Neuronal stem cell (in vitro differentiated cells): Measurements from ENCODE around the gene MCRIP2.

Experiments used
- DNase-seq: peaks from one replicate; pipeline ENCODE4 v3.0.0-alpha.2; 2013; ENCODE audit warnings: low spot score
- H2AFZ ChIP-seq: one replicate; pipeline ENCODE4 v1.6.1; 2013; ENCODE audit warnings: mild to moderate bottlenecking, low read length, inconsistent platforms
- H2AK5ac ChIP-seq: 2 replicates; pipeline ENCODE4 v1.6.1; 2013; ENCODE audit warnings: low read depth, mild to moderate bottlenecking, inconsistent platforms, low read length, moderate library complexity, mixed read lengths
- H2BK120ac ChIP-seq: 2 replicates; pipeline ENCODE4 v1.6.1; 2013; ENCODE audit warnings: low read depth, mild to moderate bottlenecking, inconsistent platforms, low read length, moderate library complexity, mixed read lengths
- H2BK12ac ChIP-seq: one replicate; pipeline ENCODE4 v1.6.1; 2013; ENCODE audit warnings: low read length, inconsistent platforms
- H2BK15ac ChIP-seq: 2 replicates; pipeline ENCODE4 v1.6.1; 2013; ENCODE audit warnings: mild to moderate bottlenecking, low read length, inconsistent platforms, mixed read lengths
- H2BK5ac ChIP-seq: one replicate; pipeline ENCODE4 v1.6.1; 2013; ENCODE audit warnings: inconsistent platforms, mild to moderate bottlenecking, low read length, moderate library complexity
- H3K14ac ChIP-seq: one replicate; pipeline ENCODE4 v1.6.1; 2013; ENCODE audit warnings: low read length, inconsistent platforms
- H3K18ac ChIP-seq: 2 replicates; pipeline ENCODE4 v1.6.1; 2013; ENCODE audit warnings: low read length, inconsistent platforms
- H3K23ac ChIP-seq: 2 replicates; pipeline ENCODE4 v1.6.1; 2013; ENCODE audit warnings: low read depth, mild to moderate bottlenecking, mixed read lengths, low read length, inconsistent platforms; ENCODE audit not compliant: poor library complexity
- H3K27ac ChIP-seq: replicated peaks from 3 replicates; pipeline ENCODE4 v1.5.1; 2013; ENCODE audit warnings: low read length, inconsistent platforms
- H3K27me3 ChIP-seq, 3 experiments: 2 replicates each; pipeline ENCODE4 v1.6.1; 2013; ENCODE audit warnings: low read length in 3 of 3, mild to moderate bottlenecking in 2 of 3, inconsistent platforms in 1 of 3, low read depth in 1 of 3, mixed read lengths in 1 of 3, moderate library complexity in 1 of 3; ENCODE audit not compliant: control insufficient read depth in 3 of 3, insufficient read depth in 3 of 3
- H3K36me3 ChIP-seq, 2 donors: replicated peaks in 1 of 2; 2 replicates each; pipeline ENCODE4 v1.6.1; 2013; ENCODE audit warnings: low read length in 2 of 2; ENCODE audit not compliant: control insufficient read depth in 2 of 2, insufficient read depth in 2 of 2
- H3K4ac ChIP-seq: 2 replicates; pipeline ENCODE4 v1.6.1; 2013; ENCODE audit warnings: inconsistent platforms, mild to moderate bottlenecking, low read length, moderate library complexity
- H3K4me1 ChIP-seq, 2 donors: 1 replicate in 1 of 2; 2 replicates in 1 of 2; pipeline ENCODE4 v1.6.1; 2013; ENCODE audit warnings: low read length in 2 of 2, low read depth in 1 of 2; ENCODE audit not compliant: control insufficient read depth in 2 of 2, insufficient read depth in 1 of 2
- H3K4me2 ChIP-seq: one replicate; pipeline ENCODE4 v1.6.1; 2013; ENCODE audit warnings: mild to moderate bottlenecking, low read length, inconsistent platforms; ENCODE audit not compliant: insufficient read depth, poor library complexity, severe bottlenecking
- H3K4me3 ChIP-seq, 2 donors: 2 replicates each; pipeline ENCODE4 v1.5.1; 2013; ENCODE audit warnings: low read length in 2 of 2, mild to moderate bottlenecking in 2 of 2, inconsistent platforms in 1 of 2, moderate library complexity in 1 of 2
- H3K79me1 ChIP-seq: one replicate; pipeline ENCODE4 v1.6.1; 2013; ENCODE audit warnings: low read depth, mild to moderate bottlenecking, inconsistent platforms, low read length, moderate library complexity
- H3K9ac ChIP-seq: one replicate; pipeline ENCODE4 v1.6.1; 2013; ENCODE audit warnings: mild to moderate bottlenecking, low read depth, low read length, inconsistent platforms; ENCODE audit not compliant: poor library complexity
- H3K9me3 ChIP-seq, 2 donors: replicated peaks in 1 of 2; 2 replicates each; pipeline versions ENCODE3 to v1.6.1; 2013; ENCODE audit warnings: low read length in 2 of 2, mild to moderate bottlenecking in 2 of 2, inconsistent platforms in 1 of 2, low read depth in 1 of 2, mixed read lengths in 1 of 2, moderate library complexity in 1 of 2; ENCODE audit not compliant: control insufficient read depth in 2 of 2, insufficient read depth in 1 of 2
- H4K8ac ChIP-seq: one replicate; pipeline ENCODE4 v1.6.1; 2013; ENCODE audit warnings: low read depth, mild to moderate bottlenecking, inconsistent platforms, low read length, moderate library complexity
- H4K91ac ChIP-seq: one replicate; pipeline ENCODE4 v1.6.1; 2013; ENCODE audit warnings: low read length, low read depth, mild to moderate bottlenecking, inconsistent platforms; ENCODE audit not compliant: poor library complexity
- WGBS, 2 donors: extraction: QIAGEN DNeasy Blood & Tissue Kit; methylation state at CpG; one replicate each; pipeline ENCODE4 v1.1.7; 2013; ENCODE audit warnings: missing lambda C conversion rate in 2 of 2, mixed read lengths in 1 of 2; ENCODE audit not compliant: insufficient read length in 2 of 2, insufficient replicate concordance in 1 of 2; ENCODE audit errors: extremely low coverage in 2 of 2; 5-methylcytosine and 5-hydroxymethylcytosine counted together

Gene MCRIP2

GRCh38 chr16:673399-673991, 31.9 kb downstream of the MCRIP2 start:
- H3K79me1 ChIP-seq: peaks cover 24% of the 10 kb centered on the region
- H3K9me3 ChIP-seq: no peaks in the 10 kb centered on the region
- H2AK5ac ChIP-seq: no peak overlapping the region
- H2BK12ac ChIP-seq: no peak overlapping the region
- H3K4ac ChIP-seq: no peak overlapping the region
- peaks cover 0 to 14% (median 0%) of the 10 kb centered on the region in 3 experiments for H3K27me3 ChIP-seq
- no peak overlapping the region for H2AFZ ChIP-seq
- H3K4me2 ChIP-seq: no peak overlapping the region
- no peak overlapping the region for H3K9ac ChIP-seq
- DNase-seq: no peak
- WGBS, 2 donors: no CpG with 5 or more reads among the region's 18 CpGs
- H2BK120ac ChIP-seq: no peak overlapping the region
- H3K23ac ChIP-seq: no peak overlapping the region
- no peak overlapping the region for H3K4me3 ChIP-seq
- H4K8ac ChIP-seq: no peak overlapping the region
- H2BK5ac ChIP-seq: peak overlapping the region; percentile 66
- no peak overlapping the region for H3K18ac ChIP-seq
- peak overlapping the region; percentile 21 for H3K14ac ChIP-seq
- H4K91ac ChIP-seq: no peak overlapping the region
- peaks cover 37 to 57% of the 10 kb centered on the region in 2 donors for H3K36me3 ChIP-seq
- peaks cover 2 to 13% of the 10 kb centered on the region in 2 donors for H3K4me1 ChIP-seq
- no peak overlapping the region for H2BK15ac ChIP-seq
- H3K27ac ChIP-seq: no peak overlapping the region

DNA sequence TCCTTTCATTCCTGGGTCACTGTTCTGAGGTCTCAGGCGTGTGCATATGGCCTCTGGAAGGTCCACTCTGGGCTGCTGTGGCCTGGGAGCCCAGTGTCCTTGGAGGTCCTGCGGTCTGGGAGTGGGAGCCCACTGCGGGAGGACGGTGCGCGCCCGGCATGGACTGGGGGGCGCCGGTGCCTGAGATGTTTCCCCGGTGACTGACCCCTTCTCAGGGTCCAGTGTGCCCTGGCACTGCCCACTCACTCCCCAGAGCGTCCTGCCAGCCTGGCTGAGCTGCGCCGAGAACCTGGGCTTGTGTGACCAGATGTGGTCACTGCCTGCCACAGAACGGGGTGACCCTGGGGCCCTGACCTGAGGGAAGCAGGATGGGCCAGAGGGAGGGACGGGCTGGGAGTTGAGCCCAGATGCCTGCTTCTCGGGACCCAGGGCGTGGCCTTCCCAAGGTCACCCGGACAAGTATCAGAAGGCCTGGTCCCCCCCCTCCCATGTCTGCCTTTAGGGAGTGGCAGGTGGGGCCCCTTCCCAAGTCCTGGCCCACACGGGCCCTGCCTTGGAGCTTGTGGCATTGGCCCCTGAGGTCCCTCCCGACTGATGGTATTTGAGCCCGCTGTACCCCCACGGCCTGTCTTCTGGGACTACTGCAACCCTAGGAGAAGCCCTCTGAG, 32.7 kb downstream of the MCRIP2 start:
- Histone ChIP-seq H3K4me1 (peaks cover 0 to 10% of the 10 kb centered on the region in 2 donors), H3K36me3 (peaks cover 36 to 53% of the 10 kb centered on the region in 2 donors), H3K18ac (no peak overlapping the region), H3K14ac (no peak overlapping the region), H2BK12ac (peak overlapping the region; percentile 41), H3K4ac (no peak overlapping the region), H2BK120ac (no peak overlapping the region), H2BK5ac (no peak overlapping the region), H4K91ac (no peak overlapping the region), H3K27me3 (peaks cover 0 to 14% (median 0%) of the 10 kb centered on the region in 3 experiments), H4K8ac (no peak overlapping the region), H3K4me3 (no peak overlapping the region), H3K9ac (no peak overlapping the region), H2AK5ac (peak overlapping the region; percentile 82), H3K9me3 (no peaks in the 10 kb centered on the region), H2AFZ (no peak overlapping the region), H3K4me2 (peak overlapping the region; percentile 71), H3K23ac (peak overlapping the region; percentile 97), H3K79me1 (peaks cover 18% of the 10 kb centered on the region), H3K27ac (no peak overlapping the region), H2BK15ac (no peak overlapping the region)
- no CpG with 5 or more reads among the region's 22 CpGs for WGBS, 2 donors
- no peak for DNase-seq

- Histone ChIP-seq H3K27ac (no peak within 1 kb of the TSS), H3K4me3 (peak within 1 kb of the TSS in 1 of 2 donors; percentile 73), H3K79me1 (peaks cover 12% of the 10 kb centered on the region), H3K27me3 (peaks cover 0 to 14% (median 0%) of the 10 kb centered on the region in 3 experiments), H4K8ac (peak within 1 kb of the TSS; percentile 65), H2BK12ac (no peak within 1 kb of the TSS), H4K91ac (no peak within 1 kb of the TSS), H3K23ac (peak within 1 kb of the TSS; percentile 97), H3K4me1 (peaks cover 0 to 10% of the 10 kb centered on the region in 2 donors), H3K9me3 (no peaks in the 10 kb centered on the region), H2AK5ac (peak within 1 kb of the TSS; percentile 82), H2AFZ (no peak within 1 kb of the TSS), H3K14ac (peak within 1 kb of the TSS; percentile 94), H2BK15ac (peak within 1 kb of the TSS; percentile 3), H3K36me3 (peaks cover 28 to 44% of the 10 kb centered on the region in 2 donors), H3K9ac (peak within 1 kb of the TSS; percentile 84), H2BK120ac (peak within 1 kb of the TSS; percentile 31), H3K4ac (peak within 1 kb of the TSS; percentile 95), H3K4me2 (peak within 1 kb of the TSS; percentile 71), H2BK5ac (no peak within 1 kb of the TSS), H3K18ac (peak within 1 kb of the TSS; percentile 91)
- DNase-seq: no peak
- no CpG with 5 or more reads among the region's 73 CpGs for WGBS, 2 donors
Measured at GRCh38 chr16:674968-675883, 33.6 kb downstream of the MCRIP2 start, which contains the start of gene RHBDL1. TSS of gene RHBDL1 (plus strand) at chr16:675671. CDS start at chr16:675791, 120 bp downstream.
